HepG2 (cell line): Measurements from ENCODE around the gene ZBTB7A. TPM values are rescaled to one million over a fixed set of nuclear protein-coding genes. Genes with fewer than 3 reads are reported as not detected.
A peak's percentile ranks its signal among the peaks of the same experiment; 100 is the strongest.

Source experiments
- ARID2 ChIP-seq: sonication (generic); formaldehyde crosslinking; IDR thresholded peaks from 2 replicates; pipeline ENCODE4 v1.8.1; 2022; ENCODE audit warnings: mild to moderate bottlenecking, missing genetic modification reagents, borderline replicate concordance
- ATF1 ChIP-seq: IDR thresholded peaks from 2 replicates; pipeline ENCODE4 v1.6.1; 2016; ENCODE audit warnings: mild to moderate bottlenecking, control low read depth
- CEBPB ChIP-seq: IDR thresholded peaks from 2 replicates; pipeline ENCODE4 v1.6.1; 2011; ENCODE audit warnings: low read depth, low read length, improper control_type of control experiment, borderline replicate concordance
- CHCHD3 ChIP-seq: sonication (generic); formaldehyde crosslinking; IDR thresholded peaks from 2 replicates; pipeline ENCODE4 v1.8.0; 2022; ENCODE audit warnings: mild to moderate bottlenecking, missing genetic modification reagents, moderate library complexity
- DMAP1 ChIP-seq: IDR thresholded peaks from 2 replicates; pipeline ENCODE4 v1.6.1; 2016
- ERF ChIP-seq: IDR thresholded peaks from 2 replicates; pipeline ENCODE4 v1.6.1; 2018; ENCODE audit warnings: missing biosample characterization, missing genetic modification reagents
- ESRRA ChIP-seq: sonication (generic); formaldehyde crosslinking; IDR thresholded peaks from 2 replicates; pipeline ENCODE4 v1.5.1; 2020; ENCODE audit warnings: mild to moderate bottlenecking, low read depth, missing genetic modification reagents
- FIP1L1 ChIP-seq: fragments of 200-400 bp; formaldehyde crosslinking; IDR thresholded peaks from 2 replicates; pipeline ENCODE4 v1.6.1; 2018; ENCODE audit warnings: low read depth, mild to moderate bottlenecking, low read length, moderate library complexity, borderline replicate concordance; ENCODE audit not compliant: insufficient read depth
- NPAS2 ChIP-seq: sonication (generic); formaldehyde crosslinking; IDR thresholded peaks from 2 replicates; pipeline ENCODE4 v1.8.0; 2022; ENCODE audit warnings: mild to moderate bottlenecking, missing genetic modification reagents, borderline replicate concordance
- SP2 ChIP-seq: sonication (generic); formaldehyde crosslinking; IDR thresholded peaks from 2 replicates; pipeline ENCODE4 v1.5.1; 2020; ENCODE audit warnings: mild to moderate bottlenecking, missing genetic modification reagents
- ZNF354B ChIP-seq: sonication (generic); formaldehyde crosslinking; IDR thresholded peaks from 2 replicates; pipeline ENCODE4 v1.8.0; 2022; ENCODE audit warnings: mild to moderate bottlenecking, missing genetic modification reagents
- ZNF501 ChIP-seq: sonication (generic); formaldehyde crosslinking; IDR thresholded peaks from 2 replicates; pipeline ENCODE4 v1.5.1; 2020; ENCODE audit warnings: mild to moderate bottlenecking, moderate library complexity, missing genetic modification reagents
- polyA plus RNA-seq, 8 experiments: library from polyadenylated mRNA; depleted of rRNA in 3 of 8; stranded (reverse) in 7 of 8; unstranded in 1 of 8; fragments of >200 nt; fragmentation: Illumina TruSeq in 4 of 8; extraction: Trizol in 4 of 8; gene quantifications; 2 replicates each; pipeline versions ENCODE4 v1.2.1 to v1.2.3, GENCODE V29; 2011 to 2016; ENCODE audit warnings: low read depth in 4 of 8, missing spikeins in 1 of 8, mixed read lengths in 1 of 8; ENCODE audit not compliant: insufficient read depth in 1 of 8
- total RNA-seq, 5 experiments: library from RNA; depleted of rRNA; stranded (reverse); fragments of >200 nt; fragmentation: Illumina TruSeq; extraction: Trizol; gene quantifications; 2 replicates each; pipeline ENCODE4 v1.2.3, GENCODE V29; 2016; ENCODE audit warnings: low read depth in 1 of 5
- TF ChIP-seq, protein P1 (sequence below): sonication (generic); formaldehyde crosslinking; IDR thresholded peaks from 2 replicates; pipeline ENCODE4 v1.5.1; 2020; ENCODE audit warnings: mild to moderate bottlenecking, missing genetic modification reagents, borderline replicate concordance
- TF ChIP-seq, protein P2 (sequence below): IDR thresholded peaks from 2 replicates; pipeline ENCODE4 v1.6.1; 2016; ENCODE audit warnings: missing compliant biosample characterization, missing genetic modification reagents, borderline replicate concordance
- TF ChIP-seq, protein P3 (sequence below): sonication (generic); formaldehyde crosslinking; IDR thresholded peaks from 2 replicates; pipeline ENCODE4 v1.4.0; 2020; ENCODE audit warnings: low read depth, mild to moderate bottlenecking, missing genetic modification reagents
- TF ChIP-seq, protein P4 (sequence below): sonication (generic); formaldehyde crosslinking; IDR thresholded peaks from 2 replicates; pipeline ENCODE4 v1.5.1; 2020; ENCODE audit warnings: mild to moderate bottlenecking, missing genetic modification reagents, moderate library complexity

The ZBTB7A gene
- total and polyA plus RNA-seq, 2 of the 13 experiments (the other 11 are each of a cell fraction or from before 2014, with no cell fraction given), result 3.6 to 4.0 TPM

DNA sequence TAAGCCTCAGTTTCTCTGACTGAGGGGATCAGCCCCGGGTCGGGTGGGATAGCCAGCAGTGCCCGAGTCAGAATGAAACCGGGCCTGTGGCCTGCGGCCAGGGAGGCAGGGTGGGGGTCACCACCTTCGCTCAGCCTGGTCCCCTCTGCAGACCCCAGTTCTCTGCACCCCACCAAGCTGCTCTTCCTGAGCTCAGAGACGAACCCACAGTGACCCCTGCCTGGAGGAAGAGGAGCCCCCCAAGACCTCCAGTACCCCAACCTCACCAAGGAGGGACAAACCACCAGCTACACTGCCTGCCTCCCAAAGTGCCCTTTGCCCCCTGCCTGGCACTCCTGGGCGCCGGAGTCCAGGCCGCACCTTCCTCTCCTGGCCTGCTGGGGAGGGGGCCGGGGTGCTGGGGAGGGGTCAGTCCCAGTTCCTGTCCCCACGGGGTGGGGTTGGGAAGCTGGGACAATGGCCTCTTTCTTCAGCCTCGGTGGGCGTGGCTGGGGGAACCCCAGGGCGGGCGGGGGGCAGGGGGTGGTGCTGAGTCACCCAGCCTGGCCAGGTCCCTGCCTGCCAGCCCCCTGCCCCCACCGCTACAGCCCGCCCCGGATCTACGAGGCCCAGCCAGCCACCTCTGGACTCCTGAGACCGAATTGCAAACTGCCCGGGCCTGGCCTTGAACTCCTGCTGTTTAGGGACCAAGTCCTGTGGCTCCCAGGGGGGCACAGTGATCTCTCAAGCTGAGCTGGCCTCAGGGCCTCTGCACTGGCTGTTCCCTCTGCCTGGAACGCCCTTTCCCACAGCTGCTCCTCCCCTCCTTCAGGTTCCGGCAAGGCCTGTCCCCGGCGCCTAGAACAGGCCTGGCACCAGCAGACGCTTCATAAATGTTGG is 14.3 kb downstream of the ZBTB7A start (continued):
- TF ChIP-seq, protein P1, sequence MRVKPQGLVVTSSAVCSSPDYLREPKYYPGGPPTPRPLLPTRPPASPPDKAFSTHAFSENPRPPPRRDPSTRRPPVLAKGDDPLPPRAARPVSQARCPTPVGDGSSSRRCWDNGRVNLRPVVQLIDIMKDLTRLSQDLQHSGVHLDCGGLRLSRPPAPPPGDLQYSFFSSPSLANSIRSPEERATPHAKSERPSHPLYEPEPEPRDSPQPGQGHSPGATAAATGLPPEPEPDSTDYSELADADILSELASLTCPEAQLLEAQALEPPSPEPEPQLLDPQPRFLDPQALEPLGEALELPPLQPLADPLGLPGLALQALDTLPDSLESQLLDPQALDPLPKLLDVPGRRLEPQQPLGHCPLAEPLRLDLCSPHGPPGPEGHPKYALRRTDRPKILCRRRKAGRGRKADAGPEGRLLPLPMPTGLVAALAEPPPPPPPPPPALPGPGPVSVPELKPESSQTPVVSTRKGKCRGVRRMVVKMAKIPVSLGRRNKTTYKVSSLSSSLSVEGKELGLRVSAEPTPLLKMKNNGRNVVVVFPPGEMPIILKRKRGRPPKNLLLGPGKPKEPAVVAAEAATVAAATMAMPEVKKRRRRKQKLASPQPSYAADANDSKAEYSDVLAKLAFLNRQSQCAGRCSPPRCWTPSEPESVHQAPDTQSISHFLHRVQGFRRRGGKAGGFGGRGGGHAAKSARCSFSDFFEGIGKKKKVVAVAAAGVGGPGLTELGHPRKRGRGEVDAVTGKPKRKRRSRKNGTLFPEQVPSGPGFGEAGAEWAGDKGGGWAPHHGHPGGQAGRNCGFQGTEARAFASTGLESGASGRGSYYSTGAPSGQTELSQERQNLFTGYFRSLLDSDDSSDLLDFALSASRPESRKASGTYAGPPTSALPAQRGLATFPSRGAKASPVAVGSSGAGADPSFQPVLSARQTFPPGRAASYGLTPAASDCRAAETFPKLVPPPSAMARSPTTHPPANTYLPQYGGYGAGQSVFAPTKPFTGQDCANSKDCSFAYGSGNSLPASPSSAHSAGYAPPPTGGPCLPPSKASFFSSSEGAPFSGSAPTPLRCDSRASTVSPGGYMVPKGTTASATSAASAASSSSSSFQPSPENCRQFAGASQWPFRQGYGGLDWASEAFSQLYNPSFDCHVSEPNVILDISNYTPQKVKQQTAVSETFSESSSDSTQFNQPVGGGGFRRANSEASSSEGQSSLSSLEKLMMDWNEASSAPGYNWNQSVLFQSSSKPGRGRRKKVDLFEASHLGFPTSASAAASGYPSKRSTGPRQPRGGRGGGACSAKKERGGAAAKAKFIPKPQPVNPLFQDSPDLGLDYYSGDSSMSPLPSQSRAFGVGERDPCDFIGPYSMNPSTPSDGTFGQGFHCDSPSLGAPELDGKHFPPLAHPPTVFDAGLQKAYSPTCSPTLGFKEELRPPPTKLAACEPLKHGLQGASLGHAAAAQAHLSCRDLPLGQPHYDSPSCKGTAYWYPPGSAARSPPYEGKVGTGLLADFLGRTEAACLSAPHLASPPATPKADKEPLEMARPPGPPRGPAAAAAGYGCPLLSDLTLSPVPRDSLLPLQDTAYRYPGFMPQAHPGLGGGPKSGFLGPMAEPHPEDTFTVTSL (CRISPR knock-in tag), result peak; percentile 76; the same call in 1 of the 2 replicates
- TF ChIP-seq, protein P2, sequence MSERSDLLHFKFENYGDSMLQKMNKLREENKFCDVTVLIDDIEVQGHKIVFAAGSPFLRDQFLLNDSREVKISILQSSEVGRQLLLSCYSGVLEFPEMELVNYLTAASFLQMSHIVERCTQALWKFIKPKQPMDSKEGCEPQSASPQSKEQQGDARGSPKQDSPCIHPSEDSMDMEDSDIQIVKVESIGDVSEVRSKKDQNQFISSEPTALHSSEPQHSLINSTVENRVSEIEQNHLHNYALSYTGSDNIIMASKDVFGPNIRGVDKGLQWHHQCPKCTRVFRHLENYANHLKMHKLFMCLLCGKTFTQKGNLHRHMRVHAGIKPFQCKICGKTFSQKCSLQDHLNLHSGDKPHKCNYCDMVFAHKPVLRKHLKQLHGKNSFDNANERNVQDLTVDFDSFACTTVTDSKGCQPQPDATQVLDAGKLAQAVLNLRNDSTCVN, result peak; percentile 56
- TF ChIP-seq ZNF501, result no peak
- no peak for TF ChIP-seq FIP1L1
- no peak for TF ChIP-seq ARID2
- no peak for TF ChIP-seq CHCHD3
- TF ChIP-seq NPAS2 (CRISPR knock-in tag), result no peak
- TF ChIP-seq DMAP1 (CRISPR knock-in tag), result peak; percentile 76; the same call in 1 of the 2 replicates
- no peak for TF ChIP-seq ZNF354B (CRISPR knock-in tag)
- no peak for TF ChIP-seq ATF1
- TF ChIP-seq, protein P3, sequence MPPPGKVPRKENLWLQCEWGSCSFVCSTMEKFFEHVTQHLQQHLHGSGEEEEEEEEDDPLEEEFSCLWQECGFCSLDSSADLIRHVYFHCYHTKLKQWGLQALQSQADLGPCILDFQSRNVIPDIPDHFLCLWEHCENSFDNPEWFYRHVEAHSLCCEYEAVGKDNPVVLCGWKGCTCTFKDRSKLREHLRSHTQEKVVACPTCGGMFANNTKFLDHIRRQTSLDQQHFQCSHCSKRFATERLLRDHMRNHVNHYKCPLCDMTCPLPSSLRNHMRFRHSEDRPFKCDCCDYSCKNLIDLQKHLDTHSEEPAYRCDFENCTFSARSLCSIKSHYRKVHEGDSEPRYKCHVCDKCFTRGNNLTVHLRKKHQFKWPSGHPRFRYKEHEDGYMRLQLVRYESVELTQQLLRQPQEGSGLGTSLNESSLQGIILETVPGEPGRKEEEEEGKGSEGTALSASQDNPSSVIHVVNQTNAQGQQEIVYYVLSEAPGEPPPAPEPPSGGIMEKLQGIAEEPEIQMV (CRISPR knock-in tag), result peak; percentile 74
- no peak for TF ChIP-seq SP2 (CRISPR knock-in tag)
- TF ChIP-seq, protein P4, sequence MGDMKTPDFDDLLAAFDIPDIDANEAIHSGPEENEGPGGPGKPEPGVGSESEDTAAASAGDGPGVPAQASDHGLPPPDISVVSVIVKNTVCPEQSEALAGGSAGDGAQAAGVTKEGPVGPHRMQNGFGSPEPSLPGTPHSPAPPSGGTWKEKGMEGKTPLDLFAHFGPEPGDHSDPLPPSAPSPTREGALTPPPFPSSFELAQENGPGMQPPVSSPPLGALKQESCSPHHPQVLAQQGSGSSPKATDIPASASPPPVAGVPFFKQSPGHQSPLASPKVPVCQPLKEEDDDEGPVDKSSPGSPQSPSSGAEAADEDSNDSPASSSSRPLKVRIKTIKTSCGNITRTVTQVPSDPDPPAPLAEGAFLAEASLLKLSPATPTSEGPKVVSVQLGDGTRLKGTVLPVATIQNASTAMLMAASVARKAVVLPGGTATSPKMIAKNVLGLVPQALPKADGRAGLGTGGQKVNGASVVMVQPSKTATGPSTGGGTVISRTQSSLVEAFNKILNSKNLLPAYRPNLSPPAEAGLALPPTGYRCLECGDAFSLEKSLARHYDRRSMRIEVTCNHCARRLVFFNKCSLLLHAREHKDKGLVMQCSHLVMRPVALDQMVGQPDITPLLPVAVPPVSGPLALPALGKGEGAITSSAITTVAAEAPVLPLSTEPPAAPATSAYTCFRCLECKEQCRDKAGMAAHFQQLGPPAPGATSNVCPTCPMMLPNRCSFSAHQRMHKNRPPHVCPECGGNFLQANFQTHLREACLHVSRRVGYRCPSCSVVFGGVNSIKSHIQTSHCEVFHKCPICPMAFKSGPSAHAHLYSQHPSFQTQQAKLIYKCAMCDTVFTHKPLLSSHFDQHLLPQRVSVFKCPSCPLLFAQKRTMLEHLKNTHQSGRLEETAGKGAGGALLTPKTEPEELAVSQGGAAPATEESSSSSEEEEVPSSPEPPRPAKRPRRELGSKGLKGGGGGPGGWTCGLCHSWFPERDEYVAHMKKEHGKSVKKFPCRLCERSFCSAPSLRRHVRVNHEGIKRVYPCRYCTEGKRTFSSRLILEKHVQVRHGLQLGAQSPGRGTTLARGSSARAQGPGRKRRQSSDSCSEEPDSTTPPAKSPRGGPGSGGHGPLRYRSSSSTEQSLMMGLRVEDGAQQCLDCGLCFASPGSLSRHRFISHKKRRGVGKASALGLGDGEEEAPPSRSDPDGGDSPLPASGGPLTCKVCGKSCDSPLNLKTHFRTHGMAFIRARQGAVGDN (CRISPR knock-in tag), result peak; percentile 89
- peak; percentile 86; the same call in 1 of the 2 replicates for TF ChIP-seq ESRRA (CRISPR knock-in tag)
- TF ChIP-seq CEBPB, result no peak
- TF ChIP-seq ERF (CRISPR knock-in tag), result peak; percentile 78; the same call in 1 of the 2 replicates
